Ureter (tissue), 1 donor: ENCODE data around the gene OR52K1. TPM values are rescaled to one million over a fixed set of nuclear protein-coding genes. Genes with fewer than 3 reads are reported as not detected.
"Not testable (repeated sequence)": the region's sequence is repeated elsewhere in the genome, so short reads cannot be mapped to it uniquely, and the experiment has no call there.

Source experiments
- DNase-seq: peaks from one replicate; pipeline ENCODE4 v3.0.0-alpha.2; 2020; ENCODE audit warnings: low spot score
- total RNA-seq: library from RNA; stranded (reverse); gene quantifications from one replicate; pipeline ENCODE4 v1.2.4, GENCODE V29; 2023
- donor health status: DM: yes; HTN: yes; CAD: no.

OR52K1 gene
- total RNA-seq, 1 donor from 2014 or later, result not detected

DNA sequence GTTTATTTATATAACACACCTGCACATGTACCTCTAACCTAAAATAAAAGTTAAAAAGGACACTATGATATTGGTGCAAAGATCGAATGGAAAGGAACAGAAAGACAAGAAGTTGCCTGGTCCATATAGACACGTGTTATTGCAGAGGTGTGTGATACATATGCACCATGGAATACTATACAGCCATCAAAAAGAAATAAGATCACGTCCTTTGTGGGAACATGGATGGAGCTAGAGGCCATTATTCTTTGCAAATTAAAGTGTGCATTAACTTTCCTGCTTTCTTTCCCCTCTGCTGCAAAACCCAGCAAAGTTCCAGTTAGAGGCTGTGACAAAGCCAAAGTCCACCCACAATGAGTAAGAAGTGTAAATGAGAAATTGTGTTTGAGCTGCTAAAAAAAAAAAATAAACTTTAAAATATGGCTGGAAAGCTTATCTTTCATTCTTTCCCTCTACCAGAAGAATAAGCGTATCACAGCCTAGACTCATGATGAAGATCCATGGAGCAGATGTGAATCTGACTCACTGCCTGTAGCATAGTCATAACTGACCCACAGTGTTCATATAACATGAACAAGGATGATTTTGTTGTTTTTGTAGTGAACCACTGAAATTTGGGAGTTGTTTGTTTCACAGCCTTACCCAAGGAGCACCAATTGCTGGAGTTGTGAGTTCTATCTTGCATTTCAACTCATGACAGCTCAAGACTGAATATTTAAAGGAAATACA is 9.6 kb downstream of the OR52K1 start:
- no peak for DNase-seq

DNA sequence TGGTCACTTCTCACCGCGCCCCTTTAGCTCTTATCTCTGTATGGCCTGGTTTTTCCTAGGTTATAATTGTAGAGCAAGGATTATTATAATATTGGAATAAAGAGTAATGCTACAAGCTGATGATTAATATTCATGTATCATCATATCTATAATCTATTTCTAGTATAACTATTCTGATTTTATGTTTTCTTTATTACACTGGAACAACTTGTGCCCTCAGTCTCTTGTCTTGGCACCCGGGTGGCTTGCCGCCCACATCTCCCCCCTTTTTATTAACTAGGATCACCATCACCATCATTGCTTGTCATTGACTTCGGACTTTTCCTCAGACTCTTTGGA is 11.0 kb downstream of the OR52K1 start:
- DNase-seq, result no peak

DNA sequence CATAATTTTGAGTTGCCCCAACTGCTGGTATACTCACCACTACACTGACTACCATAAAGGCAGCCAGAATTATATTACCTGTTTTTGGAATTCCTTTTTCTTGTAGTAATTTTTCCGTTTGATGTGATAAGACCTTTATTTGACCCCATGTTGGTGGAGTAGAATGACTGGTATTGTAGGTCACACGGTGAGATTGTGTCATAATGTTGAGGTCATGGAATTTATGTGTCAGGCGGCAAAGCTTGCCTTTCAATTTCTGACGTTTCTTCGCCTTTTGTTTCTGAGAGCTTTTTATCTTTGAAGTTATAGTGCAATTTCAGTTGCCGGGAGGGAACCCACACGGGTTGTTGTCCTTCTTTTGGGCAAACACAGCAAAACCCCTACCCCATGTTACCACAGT is 13.0 kb downstream of the OR52K1 start:
- DNase-seq, result no peak

DNA sequence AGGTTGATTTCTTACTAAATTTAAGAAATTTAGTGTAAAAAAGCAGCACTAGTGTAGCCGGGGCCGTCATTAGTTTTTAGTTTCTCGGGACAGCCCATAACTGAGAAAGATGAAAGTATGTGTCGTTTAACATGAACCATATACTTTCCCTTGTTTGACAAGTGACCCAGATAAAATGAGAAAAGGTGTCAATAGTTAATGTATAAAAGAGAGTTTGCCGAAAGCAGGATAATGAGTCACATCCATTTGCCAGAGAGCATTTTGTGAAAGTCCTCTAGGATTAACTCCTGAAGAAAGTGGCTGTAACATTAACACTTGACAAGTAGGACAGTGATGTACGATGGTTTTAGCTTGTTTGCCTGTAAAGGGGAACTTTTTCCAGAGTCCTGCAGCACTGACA is 13.5 kb downstream of the OR52K1 start:
- no peak for DNase-seq

DNA sequence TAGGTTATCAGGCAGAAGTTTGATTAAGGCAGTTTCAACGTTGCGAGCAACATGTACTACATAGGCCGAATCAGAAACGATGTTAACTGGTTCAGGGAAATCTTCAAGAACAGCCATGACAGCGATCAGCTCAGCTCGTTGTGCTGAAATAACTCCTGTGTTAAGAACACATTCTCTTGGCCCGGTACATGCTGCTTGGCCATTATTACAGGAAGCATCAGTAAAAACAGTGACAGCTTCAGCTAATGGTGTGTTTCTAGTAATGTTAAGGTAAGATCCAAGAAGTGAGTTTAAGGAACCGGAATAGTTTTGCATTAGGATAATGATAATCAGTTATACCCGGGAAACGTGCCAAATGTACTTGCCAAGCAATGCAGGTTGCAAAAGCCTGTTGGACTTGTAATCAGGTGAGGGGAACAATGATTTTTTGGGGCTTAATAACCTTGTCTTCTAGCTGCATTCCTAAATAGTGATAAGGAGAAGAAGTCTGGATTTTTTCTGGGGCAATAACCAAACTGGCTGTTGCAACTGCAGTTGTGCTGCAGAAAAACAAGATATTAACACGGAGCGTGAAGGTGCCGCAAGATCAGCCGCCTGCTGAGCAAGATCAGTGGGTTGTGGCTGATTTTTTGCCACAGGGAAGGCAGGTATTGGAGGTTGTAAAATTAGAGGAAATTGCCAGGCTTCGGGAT is 14.3 kb downstream of the OR52K1 start:
- DNase-seq, result no peak

DNA sequence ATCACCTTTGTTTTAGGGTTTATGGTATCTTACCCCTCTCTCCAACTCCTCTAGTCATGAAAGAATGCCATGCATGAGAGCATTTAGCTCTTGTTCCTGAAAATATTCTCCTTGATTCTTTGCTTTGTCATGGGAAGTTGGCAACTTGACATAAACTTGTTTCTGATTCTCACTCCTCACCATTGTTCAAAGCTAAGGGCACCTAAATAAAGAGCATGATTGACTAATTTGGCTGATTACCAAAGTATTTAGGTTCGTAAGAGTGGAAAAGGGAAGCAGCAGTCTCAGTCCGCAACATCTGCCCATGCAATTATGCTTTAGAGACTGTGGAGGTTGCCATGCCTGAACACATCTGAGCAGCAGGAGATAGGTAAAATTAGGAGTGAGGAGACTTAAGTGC is 26.4 kb downstream of the OR52K1 start:
- DNase-seq, result no peak

DNA sequence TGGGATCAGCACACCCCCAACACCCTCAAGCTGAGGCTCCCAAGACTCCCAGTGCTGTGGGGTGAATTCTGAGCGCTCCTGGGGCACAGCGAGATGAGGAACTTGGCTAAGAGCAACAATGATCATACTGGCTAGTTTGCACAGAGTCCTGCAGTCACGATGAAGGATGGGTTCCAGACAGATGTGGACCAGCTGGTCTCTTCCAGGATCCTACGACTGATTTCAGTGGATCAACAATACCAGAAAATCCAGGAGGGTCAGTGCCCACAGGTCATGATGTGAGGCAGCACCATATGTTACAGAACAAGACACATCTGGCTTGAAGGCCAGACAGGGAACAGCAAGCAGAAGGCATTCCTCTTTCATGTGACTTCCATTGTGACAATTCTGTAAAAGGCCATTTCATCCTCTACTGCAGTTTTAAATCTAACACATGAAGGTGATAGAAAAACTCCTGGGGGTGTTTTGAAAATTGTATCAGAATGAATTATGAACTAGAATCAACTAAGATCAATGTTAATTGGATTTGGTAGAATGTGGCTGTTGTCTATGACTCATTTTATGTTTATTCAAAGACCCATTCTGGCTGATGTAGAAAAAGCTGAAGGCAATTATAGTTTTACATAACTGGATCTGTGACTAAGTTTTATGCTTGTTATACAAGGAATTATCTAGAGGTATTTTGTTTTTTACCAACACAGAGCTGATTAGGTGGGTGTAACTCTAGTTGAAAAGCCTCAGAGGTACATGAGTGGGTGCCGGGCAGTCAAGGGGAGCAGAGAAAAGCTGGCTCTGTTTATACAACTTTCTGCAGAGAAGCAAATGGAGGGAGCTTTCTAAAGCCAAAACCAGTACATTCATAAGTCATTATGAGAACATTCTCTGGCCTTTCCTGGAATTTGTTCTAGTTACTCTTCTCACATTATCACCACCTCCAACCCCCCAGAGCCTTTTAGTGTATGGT is 29.1 kb downstream of the OR52K1 start:
- no peak for DNase-seq

DNA sequence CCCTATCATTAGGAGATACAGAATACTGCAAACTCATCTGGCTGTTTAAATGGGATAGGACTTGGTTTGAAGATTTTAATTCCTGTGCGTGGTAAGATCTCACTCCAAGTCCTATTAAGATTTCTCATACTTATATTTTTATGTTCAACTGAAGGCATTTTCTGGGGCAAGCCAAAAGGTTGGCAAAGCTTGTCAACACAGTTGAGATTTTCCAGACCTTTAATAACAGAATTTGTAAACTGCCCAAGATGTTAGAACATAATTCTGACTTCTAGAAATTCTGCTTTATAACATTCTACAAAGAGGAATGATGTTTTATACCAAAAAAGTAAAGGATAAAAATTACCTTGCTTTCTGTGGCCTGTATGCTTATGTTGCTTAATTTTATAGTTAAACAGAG is 31.8 kb downstream of the OR52K1 start:
- no peak for DNase-seq

DNA sequence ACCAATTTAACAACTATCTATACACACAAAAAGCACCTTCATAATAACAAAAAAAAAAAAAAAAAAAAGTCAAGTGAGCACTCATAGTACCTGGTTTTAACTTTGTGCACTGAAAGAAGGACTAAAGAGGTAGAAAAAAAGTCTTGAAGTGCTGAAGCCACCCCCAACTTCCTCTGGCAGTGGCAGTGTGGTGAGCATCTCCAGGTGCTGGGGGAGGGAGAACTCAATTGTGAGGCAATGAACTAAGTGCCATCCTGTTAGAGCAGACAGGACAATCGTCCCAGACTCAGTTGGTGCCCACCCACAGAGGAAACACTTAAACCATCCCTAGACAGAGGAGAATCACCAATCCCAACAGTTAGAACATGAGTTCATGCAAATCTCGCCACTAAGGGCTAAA is 39.9 kb downstream of the OR52K1 start:
- no peak for DNase-seq

DNA sequence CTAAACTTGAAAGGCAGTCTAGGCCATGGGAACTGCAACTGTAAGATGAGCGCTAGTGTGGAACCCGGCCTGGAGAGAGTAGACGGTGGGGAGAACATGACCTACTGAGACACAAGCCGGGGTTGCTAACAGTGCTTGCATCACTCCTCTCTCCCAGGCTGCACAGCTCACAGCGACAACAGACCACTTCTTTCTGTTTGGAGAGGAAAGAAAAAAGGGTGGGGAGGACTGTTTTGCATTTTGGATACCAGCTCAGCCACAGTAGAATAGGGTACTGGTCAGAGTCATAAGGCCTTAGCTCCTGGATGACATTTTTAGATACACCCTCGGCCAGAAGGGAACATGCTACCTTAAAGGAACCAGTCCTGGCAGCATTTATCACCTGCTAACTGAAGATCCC is 40.3 kb downstream of the OR52K1 start:
- DNase-seq, result no peak

DNA sequence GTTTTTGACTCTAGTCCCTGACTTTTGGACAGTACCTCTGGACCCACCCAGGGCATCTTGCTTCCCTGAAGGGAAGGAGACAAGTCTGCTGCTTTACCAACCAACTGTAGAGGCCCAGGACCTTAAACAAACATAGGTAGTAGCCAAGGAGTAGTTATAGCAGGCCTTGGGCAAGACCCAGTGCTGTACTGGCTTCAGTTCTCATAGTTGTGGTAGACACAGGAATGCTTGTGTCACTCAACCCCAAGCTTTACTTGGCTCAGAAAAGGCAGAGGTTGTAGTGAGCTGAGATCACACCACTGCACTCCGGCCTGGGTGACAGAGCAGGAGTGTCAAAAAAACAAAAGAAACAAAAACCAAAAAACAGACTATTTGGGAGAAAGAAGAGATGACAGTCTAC is 41.2 kb downstream of the OR52K1 start:
- DNase-seq, result no peak

DNA sequence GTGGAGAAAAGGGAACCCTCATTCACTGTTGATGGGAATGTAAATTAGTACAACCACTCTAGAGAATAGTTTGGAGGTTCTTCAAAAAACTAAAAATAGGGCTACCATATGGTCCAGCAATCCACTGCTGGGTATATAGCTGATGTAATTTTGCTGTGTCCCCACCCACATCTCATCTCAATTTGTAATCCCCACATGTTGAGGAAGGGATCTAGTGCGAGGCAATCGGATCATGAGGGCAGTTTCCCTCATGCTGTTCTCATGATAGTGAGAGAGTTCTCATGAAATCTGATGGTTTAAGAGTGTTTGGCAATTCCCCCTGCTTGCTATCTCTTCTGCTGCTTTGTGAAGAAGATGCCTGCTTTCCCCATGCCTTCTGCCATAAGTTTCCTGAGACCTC is 45.5 kb downstream of the OR52K1 start:
- no peak for DNase-seq

DNA sequence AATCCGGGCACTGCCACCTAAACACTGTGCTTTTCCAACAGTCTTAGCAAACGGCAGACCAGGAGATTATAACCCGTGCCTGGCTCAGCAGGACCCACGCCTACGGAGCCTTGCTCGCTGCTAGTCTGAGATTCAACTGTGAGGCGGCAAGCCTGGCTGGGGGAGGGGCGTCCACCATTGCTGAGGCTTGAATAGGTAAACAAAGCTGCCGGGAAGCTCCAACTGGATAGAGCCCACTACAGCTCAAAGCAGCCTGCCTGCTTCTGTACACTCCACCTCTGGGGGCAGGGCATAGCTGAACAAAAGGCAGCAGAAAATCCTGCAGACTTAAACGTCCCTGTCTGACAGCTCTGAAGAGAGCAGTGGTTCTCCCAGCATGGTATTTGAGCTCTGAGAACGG is 49.2 kb downstream of the OR52K1 start:
- not testable (repeated sequence) for DNase-seq

DNA sequence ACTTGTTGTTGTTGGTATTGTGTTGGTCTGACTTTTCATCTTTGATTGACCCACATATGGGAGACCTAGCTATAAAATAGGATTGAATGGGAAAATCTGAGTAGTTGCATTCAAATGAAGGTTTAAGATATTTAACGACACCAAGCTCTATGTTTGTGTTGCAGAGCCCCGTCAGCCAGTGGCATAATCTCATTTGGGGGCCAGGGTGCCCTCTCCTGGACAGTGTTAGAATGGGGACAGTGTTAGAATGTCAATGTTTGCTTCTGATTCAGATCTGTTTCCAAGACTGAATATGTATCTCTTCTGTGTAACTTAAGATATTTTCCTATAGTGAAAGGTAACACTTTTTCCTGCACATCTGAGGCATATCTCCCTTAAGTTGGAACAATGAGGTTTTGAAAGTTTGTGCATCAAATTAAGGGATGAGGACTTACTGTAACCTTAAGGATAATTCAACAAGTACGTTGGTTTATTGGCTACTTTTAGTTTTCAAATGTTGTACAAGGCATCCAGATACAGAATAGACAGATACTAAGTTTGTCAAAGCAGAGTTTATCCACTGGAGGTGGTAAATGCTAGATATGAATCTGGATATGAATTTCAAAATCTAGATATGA is 57.3 kb downstream of the OR52K1 start:
- DNase-seq, result peak; percentile 53

DNA sequence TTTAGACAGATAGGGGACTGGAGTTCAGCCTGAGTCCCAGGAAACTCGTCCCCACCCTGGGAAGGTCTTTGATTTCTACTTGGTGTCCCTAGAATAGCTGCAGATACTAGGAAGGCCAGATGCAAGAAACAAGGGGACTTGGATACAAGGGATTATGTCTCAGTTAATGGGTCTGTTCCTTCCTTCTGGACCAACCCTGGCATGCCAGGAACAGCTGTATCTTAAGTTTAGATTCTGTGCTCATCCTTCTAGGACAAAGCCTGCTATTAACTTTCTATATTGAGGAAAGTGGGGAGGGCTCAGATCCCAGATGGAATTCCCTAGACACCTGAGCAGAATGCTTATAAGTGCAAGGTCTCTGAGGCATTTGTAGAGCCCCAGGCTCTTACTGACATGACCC is 58.6 kb downstream of the OR52K1 start:
- DNase-seq, result no peak

Other genes starting within 250 kb of the OR52K1 start
- gene OR52B4, start 114.3 kb upstream of the OR52K1 start, total RNA-seq, result not detected
- 23.0 TPM for gene TRIM21, start 88.9 kb upstream of the OR52K1 start, total RNA-seq
- gene OR52K2, start 33.4 kb upstream of the OR52K1 start, total RNA-seq, result not detected
- not detected for gene OR52M1, start 62.5 kb downstream of the OR52K1 start, total RNA-seq
- gene OR52I2, start 99.1 kb downstream of the OR52K1 start, total RNA-seq, result not detected
- not detected for gene OR52I1, start 111.4 kb downstream of the OR52K1 start, total RNA-seq
- gene TRIM68, start 125.6 kb downstream of the OR52K1 start, total RNA-seq, result 28.9 TPM
- not detected for gene OR51D1, start 154.8 kb downstream of the OR52K1 start, total RNA-seq
- 0.86 TPM for gene OR51E1, start 161.3 kb downstream of the OR52K1 start, total RNA-seq
- gene OR51E2, start 215.2 kb downstream of the OR52K1 start, total RNA-seq, result 7.4 TPM
- not detected for gene MMP26, start 222.1 kb downstream of the OR52K1 start, total RNA-seq